ENCODE data around the gene NPC1L1. TPM values are rescaled to one million over a fixed set of nuclear protein-coding genes. Genes with fewer than 3 reads are reported as not detected.

NPC1L1 gene
- total RNA-seq, 1 experiment from 2014 or later = 6.5 TPM

DNA sequence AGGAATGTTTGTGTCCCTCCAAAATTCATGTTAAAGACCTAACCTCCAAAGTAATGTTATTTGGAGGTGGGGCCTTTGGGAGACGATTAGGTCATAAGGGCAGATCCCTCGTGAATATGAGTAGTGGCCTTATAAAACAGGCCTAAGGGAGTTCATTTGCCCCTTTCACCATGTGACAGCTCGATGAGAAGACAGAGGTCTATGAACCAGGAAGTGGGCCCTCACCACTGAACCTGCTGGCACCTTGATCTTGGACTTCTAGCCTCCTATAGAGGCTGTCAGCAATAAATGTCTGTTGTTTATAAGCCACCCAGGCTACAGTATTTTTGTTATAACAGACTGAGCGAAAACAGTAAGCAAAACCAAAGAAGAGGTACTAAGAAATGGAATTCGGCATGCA lies 64.8 kb downstream of the NPC1L1 start:
- Mint-ChIP-seq H3K36me3 (ENCODE audit: insufficient read depth, unreplicated experiment) (peaks cover 61% of the 10 kb centered on the region), H3K27ac (ENCODE audit: unreplicated experiment) (no peak overlapping the region)

GRCh38 chr7:44473295-44473694 lies 67.8 kb downstream of the NPC1L1 start:
- Histone ChIP-seq H3K9me3 (no peaks in the 10 kb centered on the region), H3K27me3 (replicated peaks; ENCODE audit: control insufficient read depth, insufficient read depth, low read length) (no peaks in the 10 kb centered on the region), H3K4me1 (peaks cover 16% of the 10 kb centered on the region), H3K36me3 (ENCODE audit: control insufficient read depth, insufficient read depth, low read length) (no peaks in the 10 kb centered on the region; the same call in none of the 2 replicates), H3K4me3 (ENCODE audit: low read depth, low read length) (no peak overlapping the region)
- Mint-ChIP-seq H3K27me3 (ENCODE audit: insufficient read depth, unreplicated experiment) (no peaks in the 10 kb centered on the region), H3K36me3 (ENCODE audit: insufficient read depth, unreplicated experiment) (peaks cover 60% of the 10 kb centered on the region), H3K27ac (ENCODE audit: unreplicated experiment) (peak overlapping the region; percentile 84), H3K4me3 (ENCODE audit: unreplicated experiment) (no peak overlapping the region), H3K4me1 (ENCODE audit: low read depth, unreplicated experiment) (peaks cover 38% of the 10 kb centered on the region), H3K9me3 (ENCODE audit: unreplicated experiment) (no peaks in the 10 kb centered on the region)
- ChIA-PET CTCF (no interaction called here), POLR2A (interaction anchor here (1.0 kb wide), 1 partner anchor 17 kb away, joined by 4 read pairs; the partner anchor contains the start of gene NUDCD3)
- intact Hi-C loops (cut with micrococcal nuclease; ENCODE audit: unreplicated experiment) = loop anchor here (10.0 kb wide), 1 partner anchor 338 kb away; no protein-coding TSS in a partner anchor
- BruUV-seq (replicated peaks) = no TSS peak
- TF ChIP-seq, protein P1, sequence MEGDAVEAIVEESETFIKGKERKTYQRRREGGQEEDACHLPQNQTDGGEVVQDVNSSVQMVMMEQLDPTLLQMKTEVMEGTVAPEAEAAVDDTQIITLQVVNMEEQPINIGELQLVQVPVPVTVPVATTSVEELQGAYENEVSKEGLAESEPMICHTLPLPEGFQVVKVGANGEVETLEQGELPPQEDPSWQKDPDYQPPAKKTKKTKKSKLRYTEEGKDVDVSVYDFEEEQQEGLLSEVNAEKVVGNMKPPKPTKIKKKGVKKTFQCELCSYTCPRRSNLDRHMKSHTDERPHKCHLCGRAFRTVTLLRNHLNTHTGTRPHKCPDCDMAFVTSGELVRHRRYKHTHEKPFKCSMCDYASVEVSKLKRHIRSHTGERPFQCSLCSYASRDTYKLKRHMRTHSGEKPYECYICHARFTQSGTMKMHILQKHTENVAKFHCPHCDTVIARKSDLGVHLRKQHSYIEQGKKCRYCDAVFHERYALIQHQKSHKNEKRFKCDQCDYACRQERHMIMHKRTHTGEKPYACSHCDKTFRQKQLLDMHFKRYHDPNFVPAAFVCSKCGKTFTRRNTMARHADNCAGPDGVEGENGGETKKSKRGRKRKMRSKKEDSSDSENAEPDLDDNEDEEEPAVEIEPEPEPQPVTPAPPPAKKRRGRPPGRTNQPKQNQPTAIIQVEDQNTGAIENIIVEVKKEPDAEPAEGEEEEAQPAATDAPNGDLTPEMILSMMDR (IDR thresholded peaks at IDR 0.05; ENCODE audit: insufficient read depth in 1 of 2, low read depth in 1 of 2, low read length in 1 of 2, severe bottlenecking in 1 of 2, unreplicated experiment in 1 of 2) = no peak
- DNase-seq = peak; percentile 49 to 56

More for the DNA sequence above, 64.8 kb downstream of the NPC1L1 start:
- BruUV-seq (replicated peaks) = no TSS peak
- H3K4me3 ChIP-seq (ENCODE audit: low read depth, low read length) = no peak overlapping the region
- TF ChIP-seq, protein P1 (IDR thresholded peaks at IDR 0.05; ENCODE audit: insufficient read depth in 1 of 2, low read depth in 1 of 2, low read length in 1 of 2, severe bottlenecking in 1 of 2, unreplicated experiment in 1 of 2) = no peak
- H3K27me3 ChIP-seq (replicated peaks; ENCODE audit: control insufficient read depth, insufficient read depth, low read length) = no peaks in the 10 kb centered on the region
- H3K36me3 ChIP-seq (ENCODE audit: control insufficient read depth, insufficient read depth, low read length) = no peaks in the 10 kb centered on the region; the same call in none of the 2 replicates
- ChIA-PET CTCF (no interaction called here), POLR2A (no interaction called here)
- peaks cover 16% of the 10 kb centered on the region for H3K4me1 ChIP-seq
- H3K9me3 ChIP-seq = no peaks in the 10 kb centered on the region
- H3K9me3 Mint-ChIP-seq (ENCODE audit: unreplicated experiment) = no peaks in the 10 kb centered on the region
- intact Hi-C loops (cut with micrococcal nuclease; ENCODE audit: unreplicated experiment) = loop anchor here (2.0 to 10.0 kb wide), 2 partner anchors 46 to 342 kb away; no protein-coding TSS in a partner anchor
- no peak for DNase-seq
- no peaks in the 10 kb centered on the region for H3K27me3 Mint-ChIP-seq (ENCODE audit: insufficient read depth, unreplicated experiment)
- H3K4me1 Mint-ChIP-seq (ENCODE audit: low read depth, unreplicated experiment) = peaks cover 38% of the 10 kb centered on the region
- no peak overlapping the region for H3K4me3 Mint-ChIP-seq (ENCODE audit: unreplicated experiment)

GRCh38 chr7:44472843-44473242 lies 68.3 kb downstream of the NPC1L1 start:
- H3K27ac Mint-ChIP-seq (ENCODE audit: unreplicated experiment) = peak overlapping the region; percentile 84
- TF ChIP-seq, protein P1 (IDR thresholded peaks at IDR 0.05; ENCODE audit: insufficient read depth in 1 of 2, low read depth in 1 of 2, low read length in 1 of 2, severe bottlenecking in 1 of 2, unreplicated experiment in 1 of 2) = no peak
- CTCF ChIA-PET = no interaction called here
- H3K27me3 Mint-ChIP-seq (ENCODE audit: insufficient read depth, unreplicated experiment) = no peaks in the 10 kb centered on the region
- intact Hi-C loops (cut with micrococcal nuclease; ENCODE audit: unreplicated experiment) = loop anchor here (10.0 kb wide), 1 partner anchor 338 kb away; no protein-coding TSS in a partner anchor
- H3K9me3 Mint-ChIP-seq (ENCODE audit: unreplicated experiment) = no peaks in the 10 kb centered on the region
- H3K36me3 Mint-ChIP-seq (ENCODE audit: insufficient read depth, unreplicated experiment) = peaks cover 63% of the 10 kb centered on the region
- Histone ChIP-seq H3K9me3 (no peaks in the 10 kb centered on the region), H3K27me3 (replicated peaks; ENCODE audit: control insufficient read depth, insufficient read depth, low read length) (no peaks in the 10 kb centered on the region), H3K36me3 (ENCODE audit: control insufficient read depth, insufficient read depth, low read length) (no peaks in the 10 kb centered on the region; the same call in none of the 2 replicates), H3K4me1 (peaks cover 16% of the 10 kb centered on the region), H3K4me3 (ENCODE audit: low read depth, low read length) (no peak overlapping the region)
- no peak for DNase-seq
- peaks cover 35% of the 10 kb centered on the region for H3K4me1 Mint-ChIP-seq (ENCODE audit: low read depth, unreplicated experiment)
- no peak overlapping the region for H3K4me3 Mint-ChIP-seq (ENCODE audit: unreplicated experiment)
- POLR2A ChIA-PET = interaction anchor here (1.0 kb wide), 1 partner anchor 18 kb away, joined by 4 read pairs; the partner anchor contains the start of gene NUDCD3
- BruUV-seq (replicated peaks) = no TSS peak

All from Caco-2 (cell line).